IMR-90 (cell line): ENCODE measurements around the gene FARP1. TPM values are rescaled to one million over a fixed set of nuclear protein-coding genes. Genes with fewer than 3 reads are reported as not detected.

Experiments used
- ATAC-seq: fragments of 200-7000 bp; cut with Tn5 transposase; 2 replicates; pipeline ENCODE4 v1.9.1; 2020; ENCODE audit warnings: low read depth, mild to moderate bottlenecking, moderate library complexity
- BruUV-seq: library from RNA; stranded (reverse); fragments of 400-500 nt; replicated peaks from 2 replicates; lab custom pipeline; 2021; lab: Mats Ljungman, UMichigan
- CTCF ChIA-PET: fragments of 300-600 bp; formaldehyde crosslinking; extraction: SDS; loops from one replicate; lab custom pipeline; 2021; ENCODE audit warnings: antibody characterized with exemption; lab: Yijun Ruan, JAX
- POLR2A ChIA-PET: fragments of 300-600 bp; sonication (Branson Sonifier 250); formaldehyde crosslinking; loops from one replicate; lab custom pipeline; 2022; ENCODE audit warnings: antibody characterized with exemption; ENCODE audit not compliant: unreplicated experiment; lab: Charles Lee
- DNase-seq: peaks from one replicate; pipeline ENCODE4 v3.0.0; 2013
- H2AFZ ChIP-seq: replicated peaks from 2 replicates; pipeline ENCODE3; 2013; ENCODE audit warnings: low read length, mild to moderate bottlenecking; ENCODE audit not compliant: poor library complexity
- H2AK5ac ChIP-seq: 2 replicates; pipeline ENCODE4 v1.6.1; 2013; ENCODE audit warnings: low read depth, low read length, inconsistent platforms
- H2AK9ac ChIP-seq: replicated peaks from 2 replicates; pipeline ENCODE3; 2013; ENCODE audit warnings: mild to moderate bottlenecking, low read depth, low read length, moderate library complexity; ENCODE audit not compliant: poor library complexity
- H2BK120ac ChIP-seq: 2 replicates; pipeline ENCODE4 v1.6.1; 2013; ENCODE audit warnings: low read depth, low read length, inconsistent platforms
- H2BK15ac ChIP-seq: 3 replicates; pipeline ENCODE4 v1.6.1; 2013; ENCODE audit warnings: low read depth, low read length, inconsistent platforms
- H2BK20ac ChIP-seq: 2 replicates; pipeline ENCODE4 v1.6.1; 2013; ENCODE audit warnings: low read depth, mild to moderate bottlenecking, inconsistent platforms, low read length, moderate library complexity
- H2BK5ac ChIP-seq: 2 replicates; pipeline ENCODE4 v1.6.1; 2013; ENCODE audit warnings: mild to moderate bottlenecking, low read depth, low read length, inconsistent platforms; ENCODE audit not compliant: poor library complexity, severe bottlenecking
- H3K14ac ChIP-seq: replicated peaks from 2 replicates; pipeline ENCODE4 v1.6.1; 2013; ENCODE audit warnings: low read depth, low read length, inconsistent platforms
- H3K18ac ChIP-seq: 2 replicates; pipeline ENCODE4 v1.6.1; 2013; ENCODE audit warnings: low read depth, low read length, control low read depth
- H3K23ac ChIP-seq: 2 replicates; pipeline ENCODE4 v1.6.1; 2013; ENCODE audit warnings: low read depth, low read length, inconsistent platforms
- H3K27ac ChIP-seq: 2 replicates; pipeline ENCODE4 v1.5.1; 2013; ENCODE audit warnings: mild to moderate bottlenecking, control low read depth, low read length; ENCODE audit not compliant: insufficient read depth
- H3K27me3 ChIP-seq: 2 replicates; pipeline ENCODE4 v1.6.1; 2013; ENCODE audit warnings: low read length; ENCODE audit not compliant: control insufficient read depth, insufficient read depth
- H3K36me3 ChIP-seq: 2 replicates; pipeline ENCODE4 v1.6.1; 2013; ENCODE audit warnings: low read length, mixed read lengths; ENCODE audit not compliant: control insufficient read depth, insufficient read depth
- H3K4ac ChIP-seq: 2 replicates; pipeline ENCODE4 v1.6.1; 2013; ENCODE audit warnings: low read depth, low read length, inconsistent platforms
- H3K4me1 ChIP-seq: 2 replicates; pipeline ENCODE4 v1.6.1; 2013; ENCODE audit warnings: low read length, mixed read lengths; ENCODE audit not compliant: control insufficient read depth, insufficient read depth
- H3K4me2 ChIP-seq: 2 replicates; pipeline ENCODE4 v1.6.1; 2013; ENCODE audit warnings: low read depth, mild to moderate bottlenecking, control low read depth, low read length, moderate library complexity
- H3K4me3 ChIP-seq: 2 replicates; pipeline ENCODE4 v1.5.1; 2013; ENCODE audit warnings: low read depth, mild to moderate bottlenecking, control low read depth, low read length, moderate library complexity; ENCODE audit not compliant: insufficient read depth
- H3K56ac ChIP-seq: 2 replicates; pipeline ENCODE4 v1.6.1; 2013; ENCODE audit warnings: low read length, inconsistent platforms; ENCODE audit not compliant: insufficient read depth; ENCODE audit errors: extremely low read depth
- H3K79me1 ChIP-seq, 2 experiments: 2 replicates each; pipeline ENCODE4 v1.6.1; 2013; ENCODE audit warnings: low read length in 2 of 2, inconsistent platforms in 1 of 2, low read depth in 1 of 2
- H3K9ac ChIP-seq: 2 replicates; pipeline ENCODE4 v1.6.1; 2013; ENCODE audit warnings: low read depth, low read length, control low read depth
- H3K9me1 ChIP-seq: 2 replicates; pipeline ENCODE4 v1.6.1; 2013; ENCODE audit warnings: low read length, inconsistent platforms; ENCODE audit not compliant: insufficient read depth
- H3K9me3 ChIP-seq: 2 replicates; pipeline ENCODE4 v1.6.1; 2013; ENCODE audit warnings: low read length; ENCODE audit not compliant: control insufficient read depth, insufficient read depth
- H4K20me1 ChIP-seq: 2 replicates; pipeline ENCODE4 v1.6.1; 2013; ENCODE audit warnings: low read length, inconsistent platforms; ENCODE audit not compliant: insufficient read depth
- H4K5ac ChIP-seq: 2 replicates; pipeline ENCODE4 v1.6.1; 2013; ENCODE audit warnings: mild to moderate bottlenecking, low read depth, low read length, control low read depth
- H4K8ac ChIP-seq, 2 experiments: 2 replicates each; pipeline ENCODE4 v1.6.1; 2013; ENCODE audit warnings: low read depth in 2 of 2, low read length in 2 of 2, control low read depth in 1 of 2, inconsistent platforms in 1 of 2
- H4K91ac ChIP-seq: 2 replicates; pipeline ENCODE4 v1.6.1; 2013; ENCODE audit warnings: low read depth, low read length, inconsistent platforms; ENCODE audit not compliant: insufficient read depth
- BHLHE40 ChIP-seq: fragments of 150-350 bp; IDR thresholded peaks from 2 replicates; pipeline ENCODE4 v1.6.1; 2016; ENCODE audit warnings: mild to moderate bottlenecking, low read depth, low read length
- CHD1 ChIP-seq: IDR thresholded peaks from 2 replicates; pipeline ENCODE4 v1.6.1; 2012; ENCODE audit warnings: low read depth, low read length, improper control_type of control experiment
- CTCF ChIP-seq: conservative IDR thresholded peaks from 2 replicates; pipeline ENCODE4 v1.5.1; 2012; ENCODE audit warnings: mild to moderate bottlenecking, low read depth, low read length, improper control_type of control experiment
- ELK1 ChIP-seq: fragments of 150-350 bp; IDR thresholded peaks from 2 replicates; pipeline ENCODE4 v1.6.1; 2016; ENCODE audit warnings: low read depth, mild to moderate bottlenecking, low read length, moderate library complexity, borderline replicate concordance
- FOS ChIP-seq: fragments of 150-350 bp; IDR thresholded peaks from 2 replicates; pipeline ENCODE4 v1.6.1; 2016; ENCODE audit warnings: low read depth, low read length
- MAZ ChIP-seq: IDR thresholded peaks from 2 replicates; pipeline ENCODE4 v1.6.1; 2012; ENCODE audit warnings: low read depth, mild to moderate bottlenecking, low read length, improper control_type of control experiment, moderate library complexity, borderline replicate concordance
- NFE2L2 ChIP-seq: fragments of 150-350 bp; IDR thresholded peaks from 2 replicates; pipeline ENCODE4 v1.6.1; 2016; ENCODE audit warnings: low read depth, mild to moderate bottlenecking, low read length
- POLR2A ChIP-seq: IDR thresholded peaks from 2 replicates; pipeline ENCODE4 v1.6.1; 2012; ENCODE audit warnings: mild to moderate bottlenecking, low read depth, low read length
- SMC3 ChIP-seq: fragments of 150-350 bp; IDR thresholded peaks from 2 replicates; pipeline ENCODE4 v1.6.1; 2016; ENCODE audit warnings: low read depth, mild to moderate bottlenecking, antibody characterized with exemption, low read length, moderate library complexity
- WGBS, 2 experiments: methylation state at CpG; one replicate each; pipeline versions ENCODE4 v1.1.5 to v1.1.7; 2013; ENCODE audit warnings: missing lambda C conversion rate in 2 of 2; ENCODE audit not compliant: insufficient read length in 1 of 2; ENCODE audit errors: extremely low coverage in 2 of 2; 5-methylcytosine and 5-hydroxymethylcytosine counted together
- dilution Hi-C: fragments of 300-500 bp; cut with HindIII; formaldehyde crosslinking; loops from one replicate; pipeline ENCODE4 v1.14.3; 2018; ENCODE audit warnings: low sequenced_read_pairs; ENCODE audit not compliant: unreplicated experiment
- in situ Hi-C: fragments of 300-500 bp; cut with MboI; formaldehyde crosslinking; loops from 3 replicates; pipeline ENCODE4 v1.14.3; 2019; ENCODE audit warnings: low sequenced_read_pairs, inconsistent platforms, mixed read lengths
- intact Hi-C: fragments of 100-400 bp; cut with micrococcal nuclease; formaldehyde crosslinking; loops from 2 replicates; pipeline ENCODE4 v1.10.0; 2022
- polyA plus RNA-seq, 3 experiments: library from polyadenylated mRNA; depleted of rRNA; stranded (reverse); fragments of >200 nt; gene quantifications; 2 replicates each; pipeline ENCODE4 v1.2.3, GENCODE V29; 2012; ENCODE audit warnings: low replicate concordance in 1 of 3
- total RNA-seq: library from RNA; depleted of rRNA; stranded (reverse); fragments of >200 nt; gene quantifications from 2 replicates; pipeline ENCODE4 v1.2.3, GENCODE V29; 2012

The FARP1 gene
- total and polyA plus RNA-seq, 2 of the 4 experiments (the other 2 are of a cell fraction): 39.6 to 57.0 TPM

GRCh38 chr13:98317573-98318171 lies 174.8 kb downstream of the FARP1 start:
- Histone ChIP-seq H3K4me1 (peaks cover 9% of the 10 kb centered on the region), H3K9me1 (peaks cover 54% of the 10 kb centered on the region), H4K91ac (no peak overlapping the region), H3K9me3 (no peaks in the 10 kb centered on the region), H3K23ac (no peak overlapping the region), H3K18ac (no peak overlapping the region), H3K36me3 (peaks cover 23% of the 10 kb centered on the region), H3K9ac (no peak overlapping the region), H3K27me3 (no peaks in the 10 kb centered on the region), H2AK9ac (no peak overlapping the region), H2AK5ac (no peak overlapping the region; the same call in 1 of the 2 replicates), H2BK15ac (no peak overlapping the region), H3K4me3 (no peak overlapping the region), H4K5ac (no peak overlapping the region), H3K27ac (no peak overlapping the region), H3K14ac (no peak overlapping the region), H3K4me2 (no peak overlapping the region), H3K79me1 (peaks cover 56 to 91% of the 10 kb centered on the region in 2 experiments), H3K4ac (no peak overlapping the region), H4K20me1 (peaks cover 34% of the 10 kb centered on the region), H2BK20ac (no peak overlapping the region), H2AFZ (no peak overlapping the region), H2BK5ac (no peak overlapping the region), H4K8ac (peak overlapping the region in 1 of 2 experiments; percentile 8; a peak in 1 of 4 replicates), H2BK120ac (no peak overlapping the region), H3K56ac (no peak overlapping the region)
- TF ChIP-seq BHLHE40 (no peak), NFE2L2 (no peak), SMC3 (no peak), MAZ (no peak), ELK1 (no peak), CTCF (no peak), POLR2A (no peak), CHD1 (no peak), FOS (no peak)
- in situ Hi-C loops: no loop called here
- POLR2A ChIA-PET: no interaction called here
- DNase-seq (no peak), ATAC-seq (no peak)
- intact Hi-C loops: no loop called here
- 94% methylated on average over 2 of the region's 3 CpGs; no CpG with 5 or more reads in 1 of the 2 experiments for WGBS, 2 experiments
- dilution Hi-C loops: no loop called here
- CTCF ChIA-PET: no interaction called here
- no TSS peak for BruUV-seq
